GM12872 (cell line): Measurements from ENCODE around the gene TFDP2.

ENCODE experiments used
- TF ChIP-seq, protein P1 (sequence below): IDR thresholded peaks from 3 replicates; pipeline ENCODE4 v1.5.1; 2011; ENCODE audit warnings: low read depth, mild to moderate bottlenecking, low read length, moderate library complexity; ENCODE audit not compliant: insufficient read depth

The TFDP2 gene

DNA sequence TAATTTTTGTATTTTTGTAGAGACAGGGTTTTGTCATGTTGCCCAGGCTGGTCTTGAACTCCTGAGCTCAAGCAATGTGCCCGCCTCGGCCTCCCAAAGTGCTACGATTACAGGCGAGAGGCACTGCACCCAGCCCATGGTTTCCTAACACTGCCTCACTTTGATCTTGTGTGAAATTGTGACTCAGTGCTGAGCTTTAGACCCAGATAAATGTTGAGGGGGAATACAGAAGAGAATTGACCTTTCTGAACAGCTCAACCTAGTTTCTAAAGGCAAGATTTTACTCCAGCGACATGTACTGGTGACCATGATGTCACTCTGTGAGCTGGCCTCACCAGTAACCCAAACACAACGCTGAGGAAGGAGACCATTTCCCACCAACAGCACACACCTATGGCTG, 199.4 kb downstream of the TFDP2 start:
- TF ChIP-seq, protein P1, sequence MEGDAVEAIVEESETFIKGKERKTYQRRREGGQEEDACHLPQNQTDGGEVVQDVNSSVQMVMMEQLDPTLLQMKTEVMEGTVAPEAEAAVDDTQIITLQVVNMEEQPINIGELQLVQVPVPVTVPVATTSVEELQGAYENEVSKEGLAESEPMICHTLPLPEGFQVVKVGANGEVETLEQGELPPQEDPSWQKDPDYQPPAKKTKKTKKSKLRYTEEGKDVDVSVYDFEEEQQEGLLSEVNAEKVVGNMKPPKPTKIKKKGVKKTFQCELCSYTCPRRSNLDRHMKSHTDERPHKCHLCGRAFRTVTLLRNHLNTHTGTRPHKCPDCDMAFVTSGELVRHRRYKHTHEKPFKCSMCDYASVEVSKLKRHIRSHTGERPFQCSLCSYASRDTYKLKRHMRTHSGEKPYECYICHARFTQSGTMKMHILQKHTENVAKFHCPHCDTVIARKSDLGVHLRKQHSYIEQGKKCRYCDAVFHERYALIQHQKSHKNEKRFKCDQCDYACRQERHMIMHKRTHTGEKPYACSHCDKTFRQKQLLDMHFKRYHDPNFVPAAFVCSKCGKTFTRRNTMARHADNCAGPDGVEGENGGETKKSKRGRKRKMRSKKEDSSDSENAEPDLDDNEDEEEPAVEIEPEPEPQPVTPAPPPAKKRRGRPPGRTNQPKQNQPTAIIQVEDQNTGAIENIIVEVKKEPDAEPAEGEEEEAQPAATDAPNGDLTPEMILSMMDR = no peak

- TF ChIP-seq, protein P1 = no peak
Observed at GRCh38 chr3:141949399-141949798, 199.9 kb downstream of the TFDP2 start.

GRCh38 chr3:141945726-141946485, 203.4 kb downstream of the TFDP2 start:
- TF ChIP-seq, protein P1 = no peak

DNA sequence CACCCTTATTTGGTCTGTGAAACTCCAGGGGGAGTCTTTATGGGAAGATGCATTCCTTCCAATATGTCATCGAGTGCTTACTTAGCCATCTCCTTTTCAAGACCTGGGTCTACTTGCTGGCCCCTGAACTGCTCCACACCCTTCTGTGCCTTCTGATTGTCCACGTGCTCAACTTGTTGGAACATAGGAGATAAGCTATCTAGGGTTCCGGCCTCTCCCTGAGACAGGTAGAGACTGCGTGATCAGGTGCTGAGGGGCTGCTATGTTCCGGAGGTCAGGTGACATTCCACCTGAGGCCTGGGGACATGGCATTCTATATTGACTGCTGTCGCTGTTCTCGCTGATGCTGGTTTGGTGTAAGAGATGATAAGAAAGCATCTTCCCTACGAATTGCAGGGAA, 207.3 kb downstream of the TFDP2 start:
- TF ChIP-seq, protein P1 = no peak

DNA sequence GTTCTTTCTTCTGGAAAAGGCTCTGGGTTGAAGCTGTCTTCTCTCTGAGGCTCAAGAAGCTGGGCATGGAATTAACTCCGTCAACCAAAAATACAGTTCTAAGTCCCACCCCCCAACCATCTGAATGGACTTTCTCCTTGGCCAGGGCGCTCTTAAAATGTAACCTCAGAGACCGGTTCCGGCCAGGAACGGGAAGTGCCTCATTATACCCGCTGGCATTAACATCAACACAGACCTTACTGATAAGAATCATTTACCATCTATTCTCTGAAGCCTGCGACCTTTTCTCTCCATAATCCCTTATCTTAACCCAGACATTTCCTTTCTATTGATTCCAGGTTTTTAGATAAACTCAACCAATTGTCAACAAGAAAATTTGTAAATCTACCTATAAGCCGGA, 208.3 kb downstream of the TFDP2 start:
- TF ChIP-seq, protein P1 = no peak

GRCh38 chr3:141940194-141940776, 209.1 kb downstream of the TFDP2 start:
- TF ChIP-seq, protein P1 = no peak

DNA sequence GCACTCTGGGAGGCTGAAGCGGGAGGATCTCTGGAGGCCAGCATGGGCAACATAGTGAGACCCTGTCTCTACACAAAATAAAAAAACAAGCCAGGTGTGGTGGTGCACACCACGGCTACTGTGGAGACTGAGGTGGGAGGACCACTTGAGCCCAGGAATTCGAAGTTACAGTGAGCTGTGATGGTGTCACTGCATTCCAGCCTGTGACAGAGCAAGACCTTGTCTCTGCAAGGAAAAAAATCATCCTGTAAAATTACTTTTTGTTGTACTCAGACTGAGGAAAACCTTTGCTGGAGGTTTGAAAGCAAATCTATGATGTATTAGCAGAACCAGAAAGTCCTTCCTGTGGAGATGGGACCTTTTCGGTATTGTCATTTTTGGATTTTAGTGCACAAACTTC, 209.6 kb downstream of the TFDP2 start:
- TF ChIP-seq, protein P1 = no peak
